Measurements from ENCODE around the gene CDK12.

The CDK12 gene

DNA sequence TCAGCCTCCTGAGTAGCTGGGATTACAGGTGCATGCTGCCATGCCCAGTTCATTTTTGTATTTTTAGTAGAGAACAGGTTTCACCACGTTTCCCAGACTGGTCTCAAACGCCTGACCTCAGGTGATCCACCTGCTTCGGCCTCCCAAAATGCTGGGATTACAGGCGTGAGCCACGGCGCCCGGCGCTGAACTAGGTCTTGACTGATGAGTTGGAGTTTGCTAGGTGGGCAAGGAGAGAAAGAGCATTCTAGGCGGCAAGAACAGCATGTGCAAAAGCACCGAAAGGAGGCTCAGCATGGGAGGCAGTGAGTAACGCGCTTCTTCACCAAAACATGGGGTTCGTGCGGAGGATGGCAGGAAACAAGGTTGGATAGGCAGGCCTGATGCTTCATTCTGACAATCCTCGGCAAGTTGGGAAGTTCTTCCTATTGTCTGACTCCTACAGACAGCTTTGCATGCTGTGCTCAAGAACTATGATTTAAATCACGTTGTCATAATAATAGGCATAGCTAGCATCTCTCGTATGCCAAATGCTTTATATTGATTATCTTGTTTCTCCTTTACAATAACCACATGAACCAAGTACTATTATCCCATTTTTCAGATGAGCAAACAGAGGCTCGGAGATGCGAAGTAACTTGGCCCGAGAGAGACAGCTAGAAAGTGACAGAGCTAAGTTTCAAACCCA lies 119.9 kb downstream of the CDK12 start:
- no peak for DNase-seq (ENCODE audit: low read depth in 2 of 2)

DNA sequence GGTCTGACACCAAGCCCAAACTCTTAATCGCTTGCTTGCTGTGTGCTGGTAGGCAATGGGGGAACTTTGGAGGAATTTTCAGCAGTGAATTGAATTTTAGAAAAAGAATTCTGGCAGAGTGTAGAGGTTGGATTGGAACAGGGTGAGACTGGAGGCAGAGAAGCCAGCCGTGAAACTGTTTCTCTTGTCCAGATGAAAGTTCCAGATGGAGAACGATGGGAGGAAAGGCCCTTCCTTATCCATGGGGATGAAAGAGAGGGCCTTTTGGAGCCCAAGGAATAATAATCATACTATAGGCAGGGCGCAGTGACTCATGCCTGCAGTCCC lies 120.4 kb downstream of the CDK12 start:
- DNase-seq (ENCODE audit: low read depth in 2 of 2), result no peak

DNA sequence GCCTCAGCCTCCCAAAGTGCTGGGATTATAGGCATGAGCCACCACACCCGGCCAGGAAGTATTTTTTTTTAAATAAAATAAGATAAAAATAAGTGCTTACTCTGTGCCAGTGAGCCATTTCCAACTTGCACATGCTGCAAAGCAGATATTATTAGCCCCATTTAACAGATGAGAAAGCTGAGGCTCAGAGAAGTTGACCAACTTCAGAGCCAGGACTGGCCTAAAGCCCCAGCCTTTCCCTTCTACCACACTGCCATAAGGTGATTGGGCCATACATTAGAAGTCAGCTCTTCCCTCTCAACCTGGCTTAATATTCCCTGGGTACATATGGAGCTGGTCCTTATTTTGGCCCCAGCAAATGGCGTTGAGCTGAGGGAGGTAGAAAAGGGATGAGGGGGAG lies 121.4 kb downstream of the CDK12 start:
- DNase-seq (ENCODE audit: low read depth in 2 of 2), result no peak
